Hematopoietic multipotent progenitor cell treated with erythropoietin and hydrocortisone succinate and interleukin-3 and kit ligand, for 17 days (in vitro differentiated cells): Measurements from ENCODE around the gene BCO1.

Experiments
- DNase-seq: peaks from one replicate; pipeline ENCODE4 v3.0.0-alpha.2; 2015; ENCODE audit warnings: low spot score

BCO1 gene

DNA sequence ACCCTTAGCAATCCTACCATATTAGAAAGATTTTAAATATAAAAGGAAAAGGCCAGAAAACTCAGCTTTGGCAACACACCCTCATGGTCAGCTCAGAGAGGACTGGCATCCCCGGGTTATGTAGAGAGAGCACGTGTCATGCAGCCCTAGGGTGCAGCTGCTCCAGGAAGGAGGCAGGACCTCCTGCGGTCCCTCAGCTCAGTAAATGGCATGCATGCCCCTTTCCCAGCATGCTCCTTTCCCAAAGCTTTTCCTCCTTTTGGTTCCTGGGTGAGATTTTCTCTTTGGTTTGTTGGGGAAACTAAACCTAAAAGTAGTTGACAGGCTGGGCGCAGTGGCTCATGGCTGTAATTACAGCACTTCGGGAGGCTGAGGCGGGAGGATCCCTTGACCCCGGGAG, 80.2 kb downstream of the BCO1 start:
- no peak for DNase-seq

GRCh38 chr16:81319221-81319912, 80.9 kb downstream of the BCO1 start:
- DNase-seq, result no peak

- no peak for DNase-seq
These were observed 82.5 kb downstream of the BCO1 start for GRCh38 chr16:81321039-81321438.

DNA sequence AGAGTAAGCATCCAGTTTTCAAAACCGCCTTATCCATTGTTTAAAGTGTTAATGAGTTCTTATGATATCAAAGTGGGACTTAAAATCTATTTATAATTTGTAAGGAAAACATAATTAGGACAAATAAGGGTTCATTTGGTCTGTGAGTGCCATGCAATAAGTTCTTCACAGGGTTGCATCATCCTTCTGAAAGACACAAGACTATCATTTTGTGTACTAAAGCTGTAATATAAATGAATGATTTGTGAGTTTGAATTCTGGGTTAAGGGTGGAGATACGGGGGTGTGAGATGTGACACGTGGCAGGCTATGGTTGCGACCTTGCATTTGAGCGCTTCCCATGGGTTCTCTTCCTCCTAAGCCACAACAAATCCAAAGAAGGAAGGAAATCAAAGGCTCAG, 83.0 kb downstream of the BCO1 start:
- no peak for DNase-seq

DNA sequence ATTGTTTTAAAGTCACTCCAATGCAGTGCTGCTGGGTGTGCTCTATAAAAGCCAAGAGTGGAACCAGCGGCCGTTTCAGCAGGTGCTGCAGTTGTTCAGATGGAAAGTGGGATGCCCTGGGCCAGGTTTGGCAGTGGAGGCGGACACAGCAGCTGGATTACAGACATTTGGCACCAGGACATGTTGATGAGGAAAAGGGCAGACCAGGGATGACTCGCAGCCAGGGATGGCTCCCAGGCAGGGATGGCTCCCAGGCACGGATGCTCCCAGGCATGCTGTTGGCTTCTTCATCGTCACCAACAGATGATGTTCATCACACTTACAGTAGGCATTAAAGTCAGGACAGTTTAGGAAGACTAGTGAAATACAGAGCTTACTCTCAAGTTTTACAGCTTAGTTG, 86.3 kb downstream of the BCO1 start:
- DNase-seq, result no peak

- no peak for DNase-seq
These were observed 88.5 kb downstream of the BCO1 start for GRCh38 chr16:81327011-81327410.

DNA sequence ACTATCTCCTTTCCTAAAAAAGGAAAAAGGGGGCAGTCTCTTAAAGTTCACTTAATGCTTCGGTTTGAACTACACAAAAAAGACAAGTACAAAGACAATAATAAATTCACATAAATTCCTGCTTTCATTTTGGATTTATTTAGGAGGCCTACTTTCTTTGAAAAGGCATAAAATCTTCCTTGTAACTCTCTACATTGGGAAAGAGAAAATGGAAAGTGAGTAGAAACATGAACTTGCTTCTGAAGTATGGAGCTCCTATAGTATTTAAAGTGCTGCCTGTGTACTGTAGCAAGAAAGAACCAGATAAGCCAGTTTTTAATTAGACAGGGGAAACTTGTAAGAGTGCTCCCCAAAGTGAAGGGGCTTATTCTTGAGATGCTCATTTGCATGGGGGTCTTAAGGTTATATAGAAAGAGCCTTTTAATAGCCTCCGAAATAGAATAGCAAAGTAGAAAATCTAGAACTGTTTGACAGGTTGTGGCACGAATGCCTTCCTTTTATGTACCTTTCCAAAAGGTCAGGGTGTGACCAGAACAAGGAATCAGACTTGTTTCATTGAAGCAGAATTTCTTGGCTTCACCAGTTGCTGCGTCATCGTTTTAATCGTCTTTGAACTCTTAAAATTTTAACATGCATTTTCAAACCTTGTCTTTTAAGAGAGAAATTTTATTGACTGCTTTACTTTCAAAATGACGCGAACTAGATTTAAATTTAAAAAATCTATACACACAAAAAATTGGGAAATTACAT, 89.1 kb downstream of the BCO1 start:
- DNase-seq, result no peak

- DNase-seq, result no peak
These were observed 91.5 kb downstream of the BCO1 start for GRCh38 chr16:81329947-81330346.

DNA sequence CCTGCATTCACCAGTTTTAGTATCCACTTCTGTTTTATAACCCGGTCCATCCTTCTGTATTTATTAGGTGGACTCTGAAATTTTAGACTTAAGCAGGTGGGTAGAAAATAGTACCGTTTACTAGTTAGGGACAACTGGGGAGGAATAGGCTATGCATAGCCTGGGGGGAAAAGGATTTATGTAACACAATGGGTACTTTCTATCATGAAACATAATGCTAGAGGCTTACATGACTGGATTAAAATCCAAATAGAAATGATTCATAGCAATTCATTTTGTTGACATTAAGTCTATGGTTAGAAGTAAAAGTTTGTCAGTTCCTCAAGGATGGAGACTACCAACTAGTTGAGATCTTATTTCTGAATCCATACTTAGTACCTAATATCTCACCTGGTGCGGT, 94.9 kb downstream of the BCO1 start:
- DNase-seq, result no peak

DNA sequence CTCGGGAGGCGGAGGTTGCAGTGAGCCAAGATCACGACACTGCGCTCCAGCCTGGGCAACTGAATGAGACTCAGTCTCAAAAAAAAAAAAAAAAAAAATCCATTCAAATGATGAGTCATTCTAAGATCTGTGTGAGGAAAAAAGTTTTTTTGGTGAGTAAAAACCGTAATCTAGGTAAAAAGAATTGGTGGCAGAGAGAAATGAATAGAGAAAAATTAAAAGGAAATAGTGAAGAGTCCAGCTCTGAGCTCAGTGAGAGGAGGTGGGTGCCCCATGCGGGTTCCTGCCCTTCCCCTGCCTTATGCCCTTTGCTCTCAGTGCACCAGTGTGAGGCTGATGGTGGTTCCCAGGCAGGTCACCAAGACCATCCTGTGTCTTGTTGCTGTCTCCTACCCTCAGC, 97.2 kb downstream of the BCO1 start:
- no peak for DNase-seq

DNA sequence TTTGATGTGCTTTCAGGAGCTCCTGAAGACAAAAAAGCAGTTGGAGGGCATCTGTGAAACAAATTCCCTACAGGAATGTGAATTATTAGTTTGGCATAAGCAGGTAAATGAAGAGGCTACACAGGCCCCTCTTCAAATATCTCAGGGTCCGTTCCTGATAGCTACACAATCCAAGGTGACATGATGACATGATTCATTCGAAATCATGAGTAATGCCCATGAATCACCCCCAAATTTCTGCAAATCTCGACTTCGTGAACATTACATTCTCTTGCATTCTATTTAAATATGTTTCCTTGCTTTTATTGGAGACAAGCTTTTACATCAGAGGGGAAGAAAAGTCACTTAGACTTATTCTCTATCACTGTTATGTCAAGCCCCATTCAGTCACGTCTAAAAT, 98.6 kb downstream of the BCO1 start:
- no peak for DNase-seq
